ENCODE results near the gene PRR3.
"Not testable (repeated sequence)": the region's sequence is repeated elsewhere in the genome, so short reads cannot be mapped to it uniquely, and the experiment has no call there.

PRR3 gene, protein sequence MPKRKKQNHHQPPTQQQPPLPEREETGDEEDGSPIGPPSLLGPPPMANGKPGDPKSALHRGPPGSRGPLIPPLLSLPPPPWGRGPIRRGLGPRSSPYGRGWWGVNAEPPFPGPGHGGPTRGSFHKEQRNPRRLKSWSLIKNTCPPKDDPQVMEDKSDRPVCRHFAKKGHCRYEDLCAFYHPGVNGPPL

DNA sequence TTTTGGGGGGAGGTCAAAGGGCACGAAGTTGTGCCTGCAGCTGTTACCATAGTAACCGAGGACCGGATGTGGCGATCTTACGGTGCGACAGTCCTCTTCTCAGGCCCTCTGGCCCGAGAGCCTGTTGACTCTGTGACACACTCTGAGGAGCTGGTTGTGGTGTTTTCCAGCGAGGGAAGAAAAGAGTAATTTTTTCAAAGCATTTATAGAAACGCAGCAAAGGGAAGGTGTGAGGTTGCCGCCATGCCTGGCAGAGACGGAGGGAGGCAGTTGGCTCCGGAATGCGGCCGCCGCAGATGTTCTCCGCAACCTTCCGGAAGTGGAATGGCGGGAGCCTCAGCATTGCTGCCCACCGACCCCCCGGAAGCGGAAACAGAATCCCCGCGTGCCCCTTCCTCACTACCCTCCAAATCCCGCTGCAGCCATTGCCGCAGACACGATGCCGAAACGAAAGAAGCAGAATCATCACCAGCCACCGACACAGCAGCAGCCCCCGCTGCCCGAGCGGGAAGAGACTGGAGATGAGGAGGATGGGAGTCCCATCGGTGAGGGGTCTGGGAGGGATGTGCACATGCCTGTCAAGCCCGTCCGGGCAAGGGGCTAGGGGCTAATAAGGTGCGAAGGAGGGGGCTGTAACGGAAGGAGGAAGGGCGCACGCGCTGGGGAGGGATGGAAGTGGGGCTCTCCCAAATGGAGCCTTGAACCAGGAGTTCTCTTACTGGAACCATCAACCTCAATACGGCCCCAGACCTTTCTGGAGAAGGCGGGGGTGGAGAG, at the start of gene PRR3:
Gene PRR3 (plus strand): TSS at position 390 of the 777 bp plus-strand sequence. CDS start 50 bp downstream, at position 440.
- peak; percentile 90 to 92 for DNase-seq

DNA sequence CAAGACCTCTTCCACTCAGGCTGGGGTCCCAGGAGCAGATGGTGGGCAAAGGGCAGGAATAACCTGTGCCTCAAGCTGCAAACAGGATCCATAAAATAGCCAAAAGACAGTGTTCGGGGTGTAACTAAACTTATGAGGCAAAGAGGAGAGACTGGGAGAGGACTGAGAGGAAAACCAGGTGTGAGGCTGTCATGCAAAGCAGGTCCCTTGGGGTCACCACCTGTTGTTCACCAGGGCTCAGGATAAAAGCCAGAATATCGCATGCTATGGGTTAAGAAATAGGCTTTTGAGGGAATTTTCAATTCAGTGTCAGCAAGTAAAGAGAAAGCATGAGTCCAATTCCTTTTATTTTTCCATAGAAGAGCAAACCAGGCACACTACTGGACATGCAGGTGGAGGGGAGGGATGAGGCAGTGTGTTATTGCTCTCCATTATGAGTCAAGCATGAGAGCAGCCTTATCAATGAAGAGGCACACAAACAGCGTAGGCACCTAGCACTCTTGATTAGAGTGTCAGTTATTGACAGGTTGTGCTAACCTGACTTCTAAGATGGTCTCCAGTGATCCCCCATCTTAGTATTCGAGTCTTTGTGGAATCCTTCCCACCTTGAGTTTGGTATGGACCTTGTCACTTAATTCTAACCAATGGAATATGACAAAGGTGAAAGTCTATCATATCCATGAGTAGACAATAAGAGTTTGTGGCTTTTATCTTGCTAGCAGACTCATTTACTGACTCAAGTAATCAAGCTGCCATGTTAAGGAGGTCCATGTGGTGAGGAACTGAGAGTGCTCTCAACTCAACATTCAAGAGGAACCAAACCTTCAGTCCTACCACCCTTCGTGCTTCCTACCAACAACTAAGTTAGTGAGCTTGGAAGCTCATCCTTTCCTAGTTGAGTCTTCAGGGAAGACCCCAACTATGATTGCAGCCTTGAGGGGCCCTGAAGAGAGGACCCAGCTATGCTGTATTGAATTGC, 49.0 kb upstream of the PRR3 start:
- DNase-seq: peak in 1 of 2 experiments; percentile 18

DNA sequence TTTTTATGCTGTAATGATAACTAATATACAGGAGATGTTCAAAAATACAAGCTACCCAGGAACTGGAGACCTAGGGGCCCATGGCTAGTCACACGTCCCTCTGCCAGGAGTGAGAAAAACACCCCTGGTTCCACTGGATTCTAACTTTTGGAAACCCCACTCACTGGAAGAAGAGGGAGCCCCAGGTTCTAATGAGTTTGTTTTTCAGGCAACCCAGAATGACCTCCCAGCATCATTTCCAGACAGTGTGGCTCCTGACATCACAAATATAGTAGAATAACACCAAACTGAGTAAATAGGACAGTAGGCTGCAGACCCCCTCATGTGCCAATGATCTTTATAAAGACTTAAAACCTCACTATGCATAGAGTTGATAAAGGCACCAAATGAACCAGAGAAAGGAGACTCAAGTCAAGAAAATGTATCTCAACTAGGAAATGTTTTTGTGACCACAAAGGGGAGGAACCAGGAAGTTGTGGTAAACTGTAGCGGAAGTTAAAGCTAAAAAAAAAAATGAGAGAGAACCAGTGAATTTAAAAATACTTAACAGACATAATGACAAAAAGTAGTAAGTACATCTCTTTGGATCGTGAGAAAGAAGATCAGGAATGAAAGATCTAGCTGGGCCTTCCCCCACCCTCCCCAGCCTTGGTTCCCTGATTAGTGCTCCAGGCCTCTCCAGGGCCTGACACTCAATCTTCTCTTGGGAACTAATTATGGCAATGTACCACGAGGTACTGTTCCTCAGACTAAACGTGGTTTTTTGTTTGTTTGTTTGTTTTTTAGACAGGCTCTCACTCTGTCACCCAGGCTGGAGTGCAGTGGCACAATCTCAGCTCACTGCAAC, 48.0 kb upstream of the PRR3 start:
- DNase-seq: peak in 1 of 2 experiments; percentile 54

DNA sequence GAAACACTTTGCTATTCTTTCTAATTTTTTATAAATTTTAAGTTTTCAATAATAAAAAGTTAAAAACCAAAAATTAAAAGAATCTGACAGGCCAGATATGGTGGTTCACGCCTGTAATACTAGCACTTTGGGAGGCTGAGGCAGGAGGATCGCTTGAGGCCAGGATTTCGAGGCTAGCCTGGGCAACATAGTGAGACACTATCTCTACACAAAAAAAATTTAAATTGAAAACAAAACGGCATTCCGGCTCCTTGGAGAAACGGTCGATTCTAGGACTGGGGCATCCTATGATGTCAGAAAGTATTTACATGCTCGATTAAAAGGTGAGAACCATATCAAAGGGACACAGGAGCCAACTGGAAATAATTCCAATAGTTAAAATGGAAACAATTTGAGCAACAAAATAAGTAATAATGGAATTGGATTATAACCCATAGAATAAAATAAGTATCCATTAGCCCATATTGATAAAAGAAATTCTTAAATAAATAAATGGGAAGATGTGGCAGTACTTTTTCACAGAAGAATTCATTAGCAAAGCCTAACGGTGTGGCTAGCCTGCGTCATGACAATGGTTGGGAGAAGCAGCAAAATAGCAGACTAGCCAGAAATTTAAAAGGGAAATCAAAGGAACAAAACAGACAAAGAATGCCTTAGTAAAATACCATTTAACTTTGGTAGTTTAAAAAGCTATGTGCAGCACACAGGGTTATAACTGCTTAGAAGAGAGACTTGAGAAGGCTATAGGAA, 46.5 kb upstream of the PRR3 start:
- DNase-seq: peak in 1 of 2 experiments; percentile 13

DNA sequence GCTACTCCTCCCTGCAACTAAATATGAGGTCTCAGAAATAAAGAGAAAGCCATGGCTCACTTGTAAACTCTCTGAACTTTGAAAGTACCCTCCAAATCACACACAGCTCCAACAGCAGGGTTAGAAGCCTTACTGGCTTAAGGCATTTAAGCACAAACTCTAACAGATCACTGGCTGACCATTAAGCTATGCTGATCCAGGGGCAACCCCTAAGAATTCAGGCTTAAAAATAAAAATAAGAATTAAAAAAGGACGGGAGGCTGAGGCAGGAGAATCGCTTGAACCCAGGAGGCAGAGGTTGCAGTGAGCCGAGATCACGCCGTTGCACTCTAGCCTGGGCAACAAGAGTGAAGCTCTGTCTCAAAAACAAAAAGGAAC, 45.9 kb upstream of the PRR3 start:
- peak in 1 of 2 experiments; percentile 17 for DNase-seq

DNA sequence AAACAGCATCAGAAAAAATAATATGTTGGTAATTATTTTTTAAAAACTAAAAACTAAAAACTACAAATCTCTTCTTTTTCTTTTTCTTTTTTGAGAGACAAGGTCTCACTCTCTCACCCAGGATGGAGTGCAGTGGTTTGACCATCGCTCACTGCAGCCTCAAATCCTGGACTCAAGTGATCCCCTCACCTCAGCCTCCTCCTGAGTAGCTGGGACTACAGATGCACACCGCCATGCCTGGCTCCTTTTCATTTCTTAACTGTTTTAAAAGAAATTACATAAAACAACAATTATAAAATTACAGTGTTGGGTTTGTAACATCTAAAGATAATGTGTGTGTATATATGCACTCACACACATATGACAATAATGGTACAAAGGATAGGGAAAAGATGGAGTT, 43.6 kb upstream of the PRR3 start:
- peak in 1 of 2 experiments; percentile 4 for DNase-seq

DNA sequence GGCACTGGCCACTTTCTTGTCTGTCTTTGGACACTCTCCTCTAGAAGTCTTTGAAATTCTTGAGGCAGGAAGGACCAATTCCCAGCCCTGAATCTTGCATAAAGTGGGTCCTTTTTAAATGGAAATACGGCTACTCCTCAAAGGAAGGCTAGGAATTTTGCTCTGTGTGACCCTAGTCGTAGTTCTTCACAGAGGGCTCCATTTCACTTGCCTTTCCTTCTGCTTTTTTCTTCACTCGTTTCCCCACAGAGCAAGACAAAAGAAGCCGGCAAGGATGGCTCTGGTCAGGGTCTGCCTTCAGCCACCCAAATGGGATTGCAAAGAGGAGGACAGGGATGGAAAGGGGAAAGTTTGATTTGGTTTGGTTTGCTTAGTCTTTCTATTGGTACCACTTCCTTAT, 42.0 kb upstream of the PRR3 start:
- peak in 1 of 2 experiments; percentile 25 for DNase-seq

DNA sequence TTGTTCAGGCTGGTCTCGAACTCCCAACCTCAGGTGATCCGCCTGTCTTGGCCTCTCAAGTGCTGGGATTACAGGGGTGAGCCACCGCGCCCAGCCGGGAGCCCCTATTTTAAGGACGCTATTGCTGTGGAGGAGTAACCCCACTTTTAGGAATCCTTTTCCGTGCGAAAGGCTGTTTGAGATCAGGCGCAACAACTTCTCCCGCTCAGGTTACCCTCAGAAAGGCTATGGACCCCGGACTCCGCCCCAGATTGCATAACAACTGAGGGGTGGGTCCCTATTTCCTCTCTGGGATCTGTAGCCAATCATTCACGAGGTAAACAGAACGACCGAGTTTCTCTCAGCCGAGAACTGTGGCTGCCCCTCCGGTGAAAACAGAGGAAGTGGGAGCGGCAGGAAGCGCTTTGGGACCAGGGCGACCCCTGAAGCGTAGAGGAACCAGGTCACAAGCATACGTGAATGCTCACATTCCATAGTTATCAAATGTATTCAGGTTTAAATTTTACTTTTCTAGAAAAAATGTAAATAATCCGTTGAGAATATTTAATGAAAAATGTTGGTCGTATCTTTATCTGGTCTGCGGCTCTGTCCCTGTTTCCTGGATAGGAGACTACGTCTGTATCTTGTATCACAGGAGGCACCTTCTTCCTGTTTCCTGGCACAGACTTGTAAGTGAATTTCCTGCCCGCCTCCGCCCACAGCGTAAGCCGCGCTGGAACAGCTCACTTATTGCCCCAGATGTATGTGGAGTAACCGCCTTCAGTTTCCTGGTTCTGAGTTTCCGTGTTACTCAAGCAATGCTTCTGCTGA, 40.9 kb upstream of the PRR3 start:
- peak; percentile 91 to 92 for DNase-seq

DNA sequence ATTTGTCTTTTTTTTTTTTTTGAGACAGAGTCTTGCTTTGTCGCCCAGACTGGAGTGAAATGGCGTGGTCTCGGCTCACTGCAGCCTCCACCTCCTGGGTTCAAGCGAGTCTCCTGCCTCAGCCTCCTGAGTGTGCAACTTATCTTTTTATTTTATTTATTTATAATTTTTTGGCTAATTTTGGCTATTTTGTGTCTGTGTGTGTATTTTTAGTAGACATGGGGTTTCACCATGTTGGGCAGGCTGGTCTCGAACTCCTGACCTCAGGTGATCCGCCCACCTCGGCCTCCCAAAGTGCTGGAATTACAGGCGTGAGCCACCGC, 40.4 kb upstream of the PRR3 start:
- DNase-seq: not testable (repeated sequence)

DNA sequence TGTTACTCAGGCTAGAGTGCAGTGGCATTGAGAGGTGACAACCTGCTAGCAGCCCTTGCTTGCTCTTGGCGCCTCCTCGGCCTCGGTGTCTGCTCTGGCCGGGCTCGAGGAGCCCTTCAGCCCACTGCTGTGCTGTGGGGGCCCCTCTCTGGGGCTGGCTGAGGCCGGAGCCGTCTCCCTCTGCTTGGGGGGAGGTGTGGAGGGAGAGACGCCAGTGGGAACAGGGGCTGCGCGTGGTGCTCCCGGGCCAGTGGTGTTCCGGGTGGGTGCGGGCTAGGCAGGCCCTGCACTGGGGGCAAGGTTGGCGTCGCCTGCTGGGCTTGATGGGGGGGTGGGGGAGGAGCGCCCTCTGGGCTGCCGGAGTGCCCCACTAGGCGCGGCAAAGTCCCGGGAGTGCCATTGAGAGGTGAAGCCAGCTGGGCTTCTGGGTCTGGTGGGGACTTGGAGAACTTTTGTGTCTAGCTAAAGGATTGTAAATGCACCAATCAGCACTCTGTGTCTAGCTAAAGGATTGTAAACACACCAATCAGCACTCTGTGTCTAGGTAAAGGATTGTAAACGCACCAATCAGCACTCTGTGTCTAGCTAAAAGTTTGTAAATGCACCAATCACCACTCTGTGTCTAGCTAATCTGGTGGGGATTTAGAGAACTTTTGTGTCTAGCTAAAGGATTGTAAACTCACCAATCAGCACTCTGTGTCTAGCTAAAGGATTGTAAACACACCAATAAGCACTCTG, 39.2 kb upstream of the PRR3 start:
- peak in 1 of 2 experiments; percentile 24 for DNase-seq

DNA sequence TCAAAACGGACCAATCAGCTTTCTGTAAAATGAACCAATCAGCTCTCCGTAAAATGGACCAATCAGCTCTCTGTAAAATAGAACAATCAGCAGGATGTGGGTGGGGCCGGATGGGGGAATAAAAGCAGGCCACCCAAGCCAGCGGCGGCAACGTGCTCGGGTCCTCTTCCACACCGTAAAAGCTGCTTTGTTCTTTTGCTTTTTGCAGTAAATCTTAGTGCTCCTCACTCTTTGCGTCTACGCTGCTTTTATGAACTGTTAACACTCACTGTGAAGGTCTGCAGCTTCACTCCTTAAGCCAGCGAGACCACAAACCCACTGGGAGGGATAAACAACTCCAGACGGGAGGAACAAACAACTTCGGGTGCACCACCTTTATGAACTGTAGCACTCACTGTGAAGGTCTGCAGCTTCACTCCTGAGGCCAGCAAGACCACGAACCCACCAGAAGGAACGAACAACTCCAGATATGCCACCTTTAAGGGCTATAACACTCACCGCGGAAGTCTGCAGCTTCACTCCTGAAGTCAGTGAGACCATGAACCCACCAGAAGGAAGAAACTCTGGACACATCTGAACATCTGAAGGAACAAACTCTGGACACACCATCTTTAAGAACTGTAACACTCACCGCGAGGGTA, 38.5 kb upstream of the PRR3 start:
- DNase-seq: peak in 1 of 2 experiments; percentile 70

DNA sequence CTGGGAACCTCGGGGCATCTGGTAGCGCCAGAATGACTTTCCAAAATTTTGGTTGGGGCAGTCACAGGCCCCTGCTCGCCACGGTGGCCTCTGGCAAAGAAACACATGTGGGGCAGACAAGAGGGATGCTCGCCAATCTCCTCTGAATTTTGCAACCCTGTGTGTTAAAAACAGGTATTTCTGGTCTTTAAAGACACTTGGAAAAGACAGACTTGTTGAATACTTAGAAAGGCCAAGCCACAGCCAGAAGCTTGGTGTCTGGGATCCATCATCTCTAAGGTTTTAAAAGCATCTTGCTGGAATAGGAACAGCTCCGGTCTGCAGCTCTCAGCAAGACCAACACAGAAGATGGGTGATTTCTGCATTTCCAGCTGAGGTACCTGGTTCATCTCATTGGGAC, 36.6 kb upstream of the PRR3 start:
- DNase-seq: no peak

DNA sequence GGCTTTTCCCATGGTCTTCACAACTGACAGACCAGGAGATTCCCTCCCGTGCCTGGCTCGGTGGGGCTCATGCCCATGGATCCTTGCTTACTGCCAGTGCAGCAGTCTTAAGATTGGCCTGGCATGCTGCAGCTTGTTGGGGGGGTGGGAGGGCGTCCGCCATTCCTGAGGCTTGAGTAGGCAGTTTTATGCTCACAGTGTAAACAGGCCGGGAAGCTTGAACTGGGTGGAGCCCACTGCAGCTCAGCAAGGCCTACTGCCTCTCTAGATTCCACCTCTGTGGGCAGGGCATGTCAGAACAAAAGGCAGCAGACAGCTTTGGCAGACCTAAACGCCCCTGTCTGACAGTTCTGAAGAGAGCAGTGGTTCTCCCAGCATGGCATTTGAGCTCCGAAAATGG, 36.0 kb upstream of the PRR3 start:
- peak in 1 of 2 experiments; percentile 25 for DNase-seq

DNA sequence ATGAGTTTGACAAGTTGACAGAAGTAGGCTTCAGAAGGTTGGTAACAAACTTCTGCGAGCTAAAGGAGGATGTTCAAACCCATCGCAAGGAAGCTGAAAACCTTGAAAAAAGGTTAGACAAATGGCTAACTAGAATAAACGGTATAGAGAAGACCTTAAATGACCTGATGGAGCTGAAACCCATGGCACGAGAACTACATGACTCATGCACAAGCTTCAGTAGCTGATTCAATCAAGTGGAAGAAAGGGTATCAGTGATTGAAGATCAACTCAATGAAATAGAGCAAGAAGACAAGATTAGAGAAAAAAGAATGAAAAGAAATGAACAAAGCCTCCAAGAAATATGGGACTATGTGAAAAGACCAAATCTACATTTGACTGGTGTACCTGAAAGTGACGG, 35.1 kb upstream of the PRR3 start:
- DNase-seq: peak in 1 of 2 experiments; percentile 14

DNA sequence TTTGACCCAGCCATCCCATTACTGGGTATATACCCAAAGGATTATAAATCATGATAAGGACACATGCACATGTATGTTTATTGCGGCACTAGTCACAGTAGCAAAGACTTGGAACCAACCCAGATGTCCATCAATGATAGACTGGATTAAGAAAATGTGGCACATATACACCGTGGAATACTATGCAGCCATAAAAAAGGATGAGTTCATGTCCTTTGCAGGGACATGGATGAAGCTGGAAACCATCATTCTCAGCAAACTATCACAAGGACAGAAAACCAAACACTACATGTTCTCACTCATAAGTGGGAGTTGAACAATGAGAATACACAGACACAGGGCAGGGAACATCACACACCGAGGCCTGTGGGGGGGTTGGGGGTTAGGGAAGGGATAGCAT, 30.7 kb upstream of the PRR3 start:
- peak in 1 of 2 experiments; percentile 11 for DNase-seq

DNA sequence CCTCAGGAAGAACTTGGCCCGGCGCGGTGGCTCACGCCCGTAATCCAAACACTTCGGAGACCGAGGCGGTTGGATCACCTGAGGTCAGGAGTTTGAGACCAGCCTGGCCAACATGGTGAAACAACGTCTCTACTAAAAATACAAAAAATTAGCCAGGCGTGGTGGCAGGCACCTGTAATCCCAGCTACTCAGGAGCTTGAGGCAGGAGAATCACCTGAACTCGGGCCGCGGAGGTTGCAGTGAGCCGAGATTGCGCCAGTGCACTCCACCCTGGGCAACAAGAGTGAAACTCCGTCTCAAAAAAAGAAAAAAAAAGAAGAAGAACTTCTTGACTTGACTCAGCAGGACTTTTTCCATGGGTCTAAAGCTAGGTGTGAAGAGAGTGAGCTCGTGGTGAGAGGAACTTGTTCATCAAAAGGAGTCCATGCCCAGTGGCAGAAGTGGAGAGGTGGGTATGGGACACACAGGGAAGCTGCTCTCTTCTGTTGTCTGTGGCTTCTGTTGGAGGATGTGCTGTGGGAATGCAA, 27.7 kb upstream of the PRR3 start:
- DNase-seq: peak; percentile 69 to 74

DNA sequence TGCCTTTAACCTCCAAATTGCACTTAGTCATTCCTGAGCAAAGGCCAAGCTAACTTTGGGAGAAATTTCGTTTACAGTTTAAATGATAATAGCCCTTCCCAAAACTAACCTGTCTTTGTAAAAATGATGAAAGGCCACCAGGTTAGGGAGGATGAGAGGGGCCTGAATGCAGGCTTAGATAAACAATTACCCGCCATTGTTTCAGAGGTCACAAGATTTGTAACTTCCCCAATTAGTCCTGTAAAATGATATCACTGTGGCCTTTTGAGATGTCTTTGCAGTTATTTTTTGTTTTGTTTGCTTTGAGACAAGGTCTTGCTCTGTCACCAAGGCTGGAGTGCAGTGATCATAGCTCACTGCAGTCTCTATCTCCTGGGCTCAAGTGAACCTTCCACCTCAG, 27.1 kb upstream of the PRR3 start:
- DNase-seq: no peak

DNA sequence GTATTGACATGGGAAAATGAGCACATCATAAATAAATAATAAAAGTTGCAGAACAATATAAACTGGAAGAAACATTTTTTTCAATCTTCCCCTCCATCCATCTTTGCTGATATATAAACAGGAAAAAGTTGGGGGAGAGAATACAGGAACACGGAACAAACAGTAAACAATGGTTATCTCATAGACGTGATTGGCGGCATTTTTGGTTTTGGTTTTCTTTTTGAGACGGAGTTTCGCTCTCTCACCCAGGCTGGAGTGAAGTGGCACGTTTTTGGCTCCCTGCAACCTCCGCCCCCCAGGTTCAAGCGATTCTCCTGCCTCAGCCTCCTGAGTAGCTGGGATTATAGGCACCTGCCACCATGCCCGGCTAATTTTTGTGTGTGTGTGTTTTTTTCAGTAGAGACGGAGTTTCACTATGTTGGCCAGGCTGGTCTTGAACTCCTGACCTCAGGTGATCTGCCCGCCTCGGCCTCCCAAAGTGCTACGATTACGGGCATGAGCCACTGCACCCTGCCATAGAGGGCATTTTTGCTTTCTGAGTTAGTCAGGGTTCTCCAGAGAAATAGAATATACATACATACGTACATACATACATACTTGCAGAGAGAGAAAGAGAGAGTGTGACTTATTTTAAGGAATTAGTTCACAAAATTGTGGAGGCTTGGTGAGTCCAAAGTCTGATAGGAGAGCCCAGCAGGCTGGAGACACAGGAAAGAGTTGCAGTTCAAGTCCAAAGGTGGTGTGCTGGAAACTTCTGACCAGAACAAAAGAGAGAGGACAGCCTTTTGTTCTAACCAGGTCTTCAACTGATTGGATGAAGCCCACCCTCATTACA, 23.4 kb upstream of the PRR3 start:
- DNase-seq: peak in 1 of 2 experiments; percentile 21

Measured in activated T-cell treated with anti-CD3 and anti-CD28 coated beads, Interleukin-2, amount 50 U/mL, for 48 hours (primary cell).